Muscle layer of colon (tissue), 2 donors: ENCODE results near the gene MYO3A.

Experiments used
- H3K27ac ChIP-seq: one replicate; pipeline ENCODE4 v1.7.0; 2013; ENCODE audit warnings: low read depth, mild to moderate bottlenecking, low read length, moderate library complexity
- H3K27me3 ChIP-seq, 2 donors: one replicate each; pipeline ENCODE4 v1.7.0; 2013; ENCODE audit warnings: low read length in 2 of 2, mild to moderate bottlenecking in 2 of 2; ENCODE audit not compliant: insufficient read depth in 2 of 2, control insufficient read depth in 1 of 2
- H3K36me3 ChIP-seq: one replicate; pipeline ENCODE4 v1.7.0; 2013; ENCODE audit warnings: mild to moderate bottlenecking, low read length; ENCODE audit not compliant: insufficient read depth
- H3K4me1 ChIP-seq: one replicate; pipeline ENCODE4 v1.7.0; 2013; ENCODE audit warnings: mild to moderate bottlenecking, low read length; ENCODE audit not compliant: insufficient read depth
- H3K4me3 ChIP-seq, 2 donors: one replicate each; pipeline ENCODE4 v1.7.0; 2013; ENCODE audit warnings: low read length in 2 of 2, low read depth in 1 of 2, mild to moderate bottlenecking in 1 of 2, moderate library complexity in 1 of 2
- H3K9ac ChIP-seq: one replicate; pipeline ENCODE4 v1.7.0; 2013; ENCODE audit warnings: low read length
- H3K9me3 ChIP-seq: one replicate; pipeline ENCODE4 v1.7.0; 2013; ENCODE audit warnings: mild to moderate bottlenecking, low read length
- donor health status: abdominal sarcoma.
- donor health status: Adenocarcinoma of cecum.

Gene MYO3A

DNA sequence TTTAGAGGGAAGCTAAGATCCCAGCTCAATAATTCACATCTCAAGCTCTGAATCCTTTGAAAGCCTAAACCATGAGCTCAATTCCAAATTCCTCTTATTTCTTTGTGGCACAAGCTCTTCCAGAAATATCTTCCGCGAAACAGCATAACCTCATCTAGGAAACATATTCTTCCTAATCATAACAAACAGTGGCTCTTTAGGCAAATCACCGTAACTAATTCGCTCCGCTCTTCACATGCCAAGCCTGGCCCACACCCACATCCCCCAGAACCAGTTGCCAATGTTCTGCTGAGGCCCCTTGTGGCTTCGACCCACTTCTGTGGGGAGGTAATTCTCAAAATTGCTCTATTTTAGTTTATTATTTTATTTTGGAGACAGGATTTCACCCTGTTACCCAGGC is 301.7 kb downstream of the MYO3A start:
- H3K4me1 ChIP-seq, result no peaks in the 10 kb centered on the region
- no peaks in the 10 kb centered on the region for H3K9me3 ChIP-seq
- H3K4me3 ChIP-seq, result no peak overlapping the region
- H3K27ac ChIP-seq, result no peak overlapping the region
- no peaks in the 10 kb centered on the region for H3K36me3 ChIP-seq
- no peaks in the 10 kb centered on the region for H3K27me3 ChIP-seq
- no peak overlapping the region for H3K9ac ChIP-seq

DNA sequence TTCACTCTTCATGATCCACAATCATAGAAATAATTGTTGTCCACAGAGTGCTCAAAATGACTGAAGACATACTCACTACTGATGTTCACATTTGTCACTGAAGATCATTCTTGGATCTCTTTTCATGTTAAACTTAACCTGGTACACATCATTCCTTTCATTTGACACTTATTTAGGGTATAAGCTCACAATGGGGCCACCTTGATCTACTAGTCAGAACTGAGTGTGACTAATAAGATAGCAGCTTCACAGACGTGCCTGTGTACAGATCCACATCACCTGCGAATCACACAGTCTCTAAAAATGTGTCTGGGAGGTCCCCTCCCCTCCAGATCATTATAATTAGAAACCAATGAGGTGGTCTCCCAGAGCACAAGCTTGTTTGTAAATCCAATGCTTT is 304.3 kb downstream of the MYO3A start:
- H3K4me3 ChIP-seq, result no peak overlapping the region

DNA sequence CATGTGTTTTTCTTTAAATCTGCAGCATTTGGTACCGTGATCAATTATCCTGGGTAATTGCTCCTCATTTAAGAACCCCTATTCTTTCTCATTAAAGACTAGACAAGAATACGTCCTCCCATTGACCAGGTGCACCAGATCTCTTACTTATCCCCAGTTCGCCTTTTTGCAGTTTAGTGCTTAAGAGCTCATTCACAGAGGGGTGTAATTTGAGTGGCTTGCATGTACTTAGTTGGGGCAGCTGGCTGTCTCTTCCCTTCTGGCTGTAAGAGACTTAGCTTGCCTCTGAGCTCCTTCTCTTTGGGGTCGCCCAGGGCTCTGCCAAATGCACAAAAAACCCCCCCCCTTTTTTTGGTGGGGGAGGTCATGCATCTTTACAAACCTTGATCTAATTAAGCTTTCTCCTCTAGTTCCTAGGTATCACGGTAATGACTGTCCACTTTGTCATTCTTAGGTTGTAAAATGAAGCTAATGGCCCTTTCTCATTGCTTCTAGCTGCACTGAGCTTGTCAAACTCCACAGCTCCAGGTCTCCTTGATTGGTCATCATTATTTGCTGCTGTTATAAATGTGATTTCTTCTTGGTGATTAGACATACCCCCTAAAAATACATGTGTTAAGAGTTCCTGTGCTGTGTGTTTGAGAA is 308.8 kb downstream of the MYO3A start:
- no peaks in the 10 kb centered on the region for H3K4me1 ChIP-seq
- H3K36me3 ChIP-seq, result no peaks in the 10 kb centered on the region
- no peak overlapping the region for H3K4me3 ChIP-seq
- H3K9ac ChIP-seq, result no peak overlapping the region
- no peak overlapping the region for H3K27ac ChIP-seq
- H3K9me3 ChIP-seq, result no peaks in the 10 kb centered on the region
- no peaks in the 10 kb centered on the region for H3K27me3 ChIP-seq

More for the DNA sequence above, 304.3 kb downstream of the MYO3A start:
- H3K36me3 ChIP-seq, result no peaks in the 10 kb centered on the region
- H3K4me1 ChIP-seq, result no peaks in the 10 kb centered on the region
- no peak overlapping the region for H3K9ac ChIP-seq
- no peak overlapping the region for H3K27ac ChIP-seq
- no peaks in the 10 kb centered on the region for H3K27me3 ChIP-seq
- H3K9me3 ChIP-seq, result no peaks in the 10 kb centered on the region

DNA sequence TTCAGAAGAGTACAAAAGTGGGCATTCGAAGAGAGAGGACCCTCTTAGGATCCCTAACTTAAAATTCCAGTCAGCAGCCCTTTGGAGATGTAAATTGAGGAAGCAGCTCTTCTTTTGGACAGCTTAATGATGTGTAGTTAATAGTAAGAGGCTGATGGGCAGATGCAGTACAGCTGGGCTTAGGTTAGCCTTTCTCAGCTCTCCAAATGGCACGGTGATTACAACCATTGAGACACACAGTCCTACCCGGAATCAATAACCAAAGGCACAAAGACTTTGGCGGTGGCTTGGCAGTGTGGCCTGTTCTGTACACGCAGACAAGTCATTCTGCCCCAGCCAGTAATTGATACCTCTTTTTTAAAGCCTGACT is 309.3 kb downstream of the MYO3A start:
- H3K9me3 ChIP-seq, result no peaks in the 10 kb centered on the region
- no peaks in the 10 kb centered on the region for H3K36me3 ChIP-seq
- H3K27me3 ChIP-seq, result no peaks in the 10 kb centered on the region
- no peak overlapping the region for H3K9ac ChIP-seq
- H3K4me3 ChIP-seq, result no peak overlapping the region
- H3K4me1 ChIP-seq, result no peaks in the 10 kb centered on the region
- no peak overlapping the region for H3K27ac ChIP-seq

DNA sequence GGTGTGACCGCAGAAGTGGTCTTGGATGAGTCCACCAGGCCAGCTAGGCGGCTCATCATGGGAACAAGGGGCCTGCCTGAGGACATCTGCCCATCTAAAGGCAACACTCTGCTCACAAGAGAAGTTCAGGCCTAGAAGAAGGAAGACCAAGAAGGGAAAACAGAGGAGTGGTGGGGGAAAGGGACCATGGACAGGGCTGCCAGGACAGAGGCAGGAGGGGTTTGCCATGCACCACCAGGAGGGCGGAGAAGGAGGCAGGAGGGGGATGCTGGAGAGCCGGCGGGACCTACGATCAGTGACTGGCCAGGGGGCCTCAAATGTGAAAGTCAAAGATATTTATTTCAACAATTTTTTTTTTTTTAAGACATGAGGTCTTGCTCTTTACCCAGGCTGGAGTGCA is 315.7 kb downstream of the MYO3A start:
- no peak overlapping the region for H3K27ac ChIP-seq
- H3K4me1 ChIP-seq, result no peaks in the 10 kb centered on the region
- H3K9me3 ChIP-seq, result no peaks in the 10 kb centered on the region
- no peak overlapping the region for H3K9ac ChIP-seq
- no peaks in the 10 kb centered on the region for H3K36me3 ChIP-seq
- H3K4me3 ChIP-seq, result no peak overlapping the region
- H3K27me3 ChIP-seq, result no peaks in the 10 kb centered on the region

DNA sequence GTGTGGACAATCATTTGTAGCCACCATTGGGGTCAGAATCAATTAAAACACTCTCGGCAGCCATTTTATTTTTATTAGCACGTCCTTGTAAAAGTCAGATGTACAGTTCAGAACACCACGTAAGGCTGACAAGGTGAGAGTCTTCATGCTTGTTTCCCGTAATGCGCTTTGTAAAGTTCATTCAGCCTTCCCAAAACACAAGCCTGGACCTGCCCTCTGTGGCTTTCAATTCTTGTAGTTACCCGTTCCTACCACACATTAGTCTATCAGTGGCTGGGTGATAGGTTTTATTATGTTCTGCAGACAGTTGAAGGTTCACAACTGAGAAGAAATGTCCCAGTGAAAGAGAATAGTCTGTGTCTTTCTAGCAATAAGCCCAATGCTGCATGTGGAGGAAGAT is 317.9 kb downstream of the MYO3A start:
- H3K9ac ChIP-seq, result no peak overlapping the region
- H3K4me3 ChIP-seq, result no peak overlapping the region
- H3K27me3 ChIP-seq, result no peaks in the 10 kb centered on the region
- H3K9me3 ChIP-seq, result no peaks in the 10 kb centered on the region
- no peak overlapping the region for H3K27ac ChIP-seq
- no peaks in the 10 kb centered on the region for H3K36me3 ChIP-seq
- H3K4me1 ChIP-seq, result no peaks in the 10 kb centered on the region

DNA sequence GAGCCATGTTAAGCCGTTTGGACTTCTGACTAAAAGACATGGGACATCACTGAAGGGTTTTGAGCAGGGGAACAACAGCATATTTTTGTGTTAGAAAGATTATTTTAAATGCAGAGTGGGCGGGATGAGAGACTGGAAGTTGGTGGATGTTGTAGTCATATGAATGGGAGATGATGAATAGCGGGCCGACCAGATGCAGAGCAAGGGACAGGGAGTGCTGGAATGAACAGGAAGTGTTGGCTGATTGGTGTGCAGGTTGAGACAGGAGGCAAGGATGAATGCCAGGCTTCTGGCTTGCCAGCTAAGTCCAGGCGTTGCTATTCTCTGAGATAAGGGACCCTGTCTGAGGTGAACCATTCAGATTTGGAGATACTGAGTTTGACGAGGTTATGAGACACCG is 320.6 kb downstream of the MYO3A start:
- H3K36me3 ChIP-seq, result no peaks in the 10 kb centered on the region

DNA sequence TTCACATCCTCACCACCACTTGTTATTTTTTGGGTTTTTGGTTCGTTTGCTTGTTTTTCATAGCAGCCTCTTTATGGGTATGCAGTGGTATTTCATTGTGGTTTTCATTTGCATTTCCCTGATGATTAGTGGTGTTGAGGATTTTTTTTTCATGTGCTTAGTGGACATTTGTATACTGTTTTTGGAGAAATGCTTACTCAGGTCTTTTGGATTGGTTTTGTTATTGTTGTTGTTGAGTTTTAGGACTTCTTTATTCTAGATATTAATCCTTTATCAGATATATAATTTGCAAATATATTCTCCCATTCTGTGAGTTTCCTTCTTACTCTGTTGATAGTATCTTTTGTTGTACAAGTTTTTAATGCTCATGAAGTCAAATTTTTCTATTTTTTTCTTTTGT is 325.3 kb downstream of the MYO3A start:
- H3K27ac ChIP-seq, result no peak overlapping the region
- H3K9ac ChIP-seq, result no peak overlapping the region
- H3K4me3 ChIP-seq, result no peak overlapping the region
- no peaks in the 10 kb centered on the region for H3K27me3 ChIP-seq
- H3K9me3 ChIP-seq, result no peaks in the 10 kb centered on the region
- no peaks in the 10 kb centered on the region for H3K4me1 ChIP-seq
- H3K36me3 ChIP-seq, result no peaks in the 10 kb centered on the region

More for the DNA sequence above, 320.6 kb downstream of the MYO3A start:
- no peaks in the 10 kb centered on the region for H3K9me3 ChIP-seq
- no peaks in the 10 kb centered on the region for H3K27me3 ChIP-seq
- no peak overlapping the region for H3K4me3 ChIP-seq
- no peak overlapping the region for H3K27ac ChIP-seq
- H3K4me1 ChIP-seq, result no peaks in the 10 kb centered on the region
- no peak overlapping the region for H3K9ac ChIP-seq
